Spleen (tissue), 7 donors: Measurements from ENCODE around the gene SPG11.

Experiments used
- POLR2A ChIP-seq, 3 donors: fragments of 450-650 bp; IDR thresholded peaks; one replicate each; pipeline ENCODE4 v1.5.1; 2017; ENCODE audit warnings: antibody characterized with exemption in 3 of 3, mild to moderate bottlenecking in 1 of 3
- TF ChIP-seq, protein P1 (sequence below), 11 experiments: fragments of 200-600 bp in 7 of 11; fragments of 450-650 bp in 4 of 11; sonication (generic) in 4 of 11; IDR thresholded peaks in 8 of 11; conservative IDR thresholded peaks in 3 of 11; 1 replicate in 7 of 11; 2 replicates in 4 of 11; pipeline versions ENCODE4 v1.4.0 to v1.8.0; 2016 to 2021; ENCODE audit warnings: antibody characterized with exemption in 11 of 11, inconsistent platforms in 4 of 11, mild to moderate bottlenecking in 1 of 11
- donor health status: DM: no; HTN: no; CAD: no; lungs with moderate emphysema.
- donor health status: DM: no; HTN: no; CAD: no.
- donor health status: DM: no; HTN: no; CAD: no.

DNA sequence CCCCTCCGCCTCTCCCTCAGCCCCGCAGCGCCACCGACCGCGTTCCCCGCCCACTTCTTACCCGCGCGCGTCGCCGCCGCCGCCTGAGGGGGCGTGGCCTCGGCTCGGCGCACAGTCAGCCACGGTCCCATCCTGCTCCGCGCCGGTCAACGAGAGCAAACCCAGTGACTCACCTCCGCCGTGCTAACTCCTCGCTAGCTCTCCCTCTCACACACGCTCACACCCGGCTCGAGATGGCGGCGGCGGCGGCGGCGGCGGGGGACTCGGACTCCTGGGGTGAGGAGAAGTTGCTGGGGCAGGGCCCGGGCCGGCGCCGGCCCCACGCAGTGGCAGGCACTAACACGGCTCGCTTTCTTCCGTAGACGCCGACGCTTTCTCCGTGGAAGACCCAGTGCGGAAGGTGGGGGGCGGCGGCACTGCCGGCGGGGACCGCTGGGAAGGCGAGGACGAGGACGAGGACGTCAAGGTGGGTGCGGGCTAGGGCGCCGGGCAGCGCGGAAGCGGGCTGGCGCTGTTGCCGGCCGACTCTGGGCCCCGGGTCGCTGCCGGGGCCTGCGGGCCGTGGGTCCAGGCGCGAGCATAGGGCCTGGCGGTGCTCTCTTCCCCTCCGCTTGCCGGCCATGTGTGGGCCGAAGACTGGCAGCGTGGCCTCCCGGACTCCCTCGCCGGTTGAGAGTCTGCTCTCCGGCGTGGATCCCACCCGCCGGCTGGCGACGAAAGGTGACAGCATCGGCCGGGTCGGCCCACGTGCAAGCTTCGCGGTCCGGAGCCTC, 126.3 kb downstream of the SPG11 start, which contains the start of gene EIF3J:
- TF ChIP-seq, protein P1, sequence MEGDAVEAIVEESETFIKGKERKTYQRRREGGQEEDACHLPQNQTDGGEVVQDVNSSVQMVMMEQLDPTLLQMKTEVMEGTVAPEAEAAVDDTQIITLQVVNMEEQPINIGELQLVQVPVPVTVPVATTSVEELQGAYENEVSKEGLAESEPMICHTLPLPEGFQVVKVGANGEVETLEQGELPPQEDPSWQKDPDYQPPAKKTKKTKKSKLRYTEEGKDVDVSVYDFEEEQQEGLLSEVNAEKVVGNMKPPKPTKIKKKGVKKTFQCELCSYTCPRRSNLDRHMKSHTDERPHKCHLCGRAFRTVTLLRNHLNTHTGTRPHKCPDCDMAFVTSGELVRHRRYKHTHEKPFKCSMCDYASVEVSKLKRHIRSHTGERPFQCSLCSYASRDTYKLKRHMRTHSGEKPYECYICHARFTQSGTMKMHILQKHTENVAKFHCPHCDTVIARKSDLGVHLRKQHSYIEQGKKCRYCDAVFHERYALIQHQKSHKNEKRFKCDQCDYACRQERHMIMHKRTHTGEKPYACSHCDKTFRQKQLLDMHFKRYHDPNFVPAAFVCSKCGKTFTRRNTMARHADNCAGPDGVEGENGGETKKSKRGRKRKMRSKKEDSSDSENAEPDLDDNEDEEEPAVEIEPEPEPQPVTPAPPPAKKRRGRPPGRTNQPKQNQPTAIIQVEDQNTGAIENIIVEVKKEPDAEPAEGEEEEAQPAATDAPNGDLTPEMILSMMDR (IDR thresholded peaks at IDR 0.05 in 8 of 11, conservative IDR thresholded peaks at IDR 0.05 in 3 of 11) = peak in 1 of 11 experiments; percentile 11
- peak; percentile 70 to 94 (median 85) for TF ChIP-seq POLR2A (IDR thresholded peaks at IDR 0.05)
